Right lobe of liver (tissue), 6 donors: ENCODE measurements around the gene LCLAT1. TPM values are rescaled to one million over a fixed set of nuclear protein-coding genes. Genes with fewer than 3 reads are reported as not detected.

Experiments used
- ATAC-seq, 4 donors: fragments of 200-7000 bp; cut with Tn5 transposase; one replicate each; pipeline ENCODE4 v1.9.1; 2020; ENCODE audit warnings: mild to moderate bottlenecking in 4 of 4, moderate library complexity in 4 of 4
- DNase-seq, 3 donors: peaks; one replicate each; pipeline ENCODE4 v3.0.0-alpha.2; 2020
- H3K27ac ChIP-seq, 3 donors: fragments of 200-600 bp; one replicate each; pipeline ENCODE4 v1.8.0; 2022
- H3K27me3 ChIP-seq, 2 donors: fragments of 200-600 bp; one replicate each; pipeline ENCODE4 v1.8.0; 2022
- H3K36me3 ChIP-seq, 4 donors: fragments of 200-600 bp; sonication (generic) in 1 of 4; one replicate each; pipeline versions ENCODE4 v1.5.1 to v1.8.0; 2017 to 2022; ENCODE audit warnings: control low read depth in 1 of 4
- H3K4me1 ChIP-seq, 4 donors: fragments of 200-600 bp; sonication (generic) in 1 of 4; one replicate each; pipeline versions ENCODE4 v1.5.1 to v1.8.0; 2017 to 2022; ENCODE audit warnings: control low read depth in 1 of 4
- H3K4me3 ChIP-seq, 3 donors: fragments of 200-600 bp; one replicate each; pipeline ENCODE4 v1.8.0; 2022
- H3K9me3 ChIP-seq, 4 donors: fragments of 200-600 bp; sonication (generic) in 1 of 4; one replicate each; pipeline versions ENCODE4 v1.5.1 to v1.8.0; 2017 to 2022; ENCODE audit warnings: control low read depth in 1 of 4
- POLR2A ChIP-seq: fragments of 450-650 bp; IDR thresholded peaks from one replicate; pipeline ENCODE4 v1.6.1; 2017; ENCODE audit warnings: antibody characterized with exemption, mild to moderate bottlenecking
- WGBS: methylation state at CpG from one replicate; pipeline ENCODE4 v1.1.6; 2018; ENCODE audit warnings: low coverage, low lambda C conversion rate; ENCODE audit not compliant: insufficient coverage; ENCODE audit errors: missing lambda C conversion rate; 5-methylcytosine and 5-hydroxymethylcytosine counted together
- intact Hi-C, 2 donors: fragments of 100-400 bp; cut with DNase I; formaldehyde crosslinking; loops; one replicate each; pipeline versions ENCODE4 v1.11.2 to v1.14.1; 2022
- total RNA-seq, 6 experiments: library from RNA; depleted of rRNA in 2 of 6; stranded (reverse); fragments of >200 nt in 2 of 6; fragmentation: NEBNext Ultra II Directional in 3 of 6; extraction: Animal tissue kit (Norgen Biotek cat#: 25700) in 3 of 6; gene quantifications; one replicate each; pipeline versions ENCODE4 v1.1.0 to v1.2.4, GENCODE V29; 2016 to 2023
- TF ChIP-seq, protein P1 (sequence below), 4 donors: fragments of 200-600 bp in 3 of 4; fragments of 450-650 bp in 1 of 4; IDR thresholded peaks; one replicate each; pipeline versions ENCODE4 v1.5.1 to v1.8.0; 2016 to 2022; ENCODE audit warnings: antibody characterized with exemption in 4 of 4, mild to moderate bottlenecking in 2 of 4
- donor health status: DM: no; HTN: yes; CAD: no.
- donor health status: DM: no; HTN: no; CAD: no.
- donor health status: DM: no; HTN: no; CAD: no.
- donor health status: DM: no; HTN: yes; CAD: no.
- donor health status: DM: no; HTN: yes; CAD: no.

Gene LCLAT1
- total RNA-seq, 6 experiments from 2014 or later = 11.1 to 14.0 (median 12.0) TPM

DNA sequence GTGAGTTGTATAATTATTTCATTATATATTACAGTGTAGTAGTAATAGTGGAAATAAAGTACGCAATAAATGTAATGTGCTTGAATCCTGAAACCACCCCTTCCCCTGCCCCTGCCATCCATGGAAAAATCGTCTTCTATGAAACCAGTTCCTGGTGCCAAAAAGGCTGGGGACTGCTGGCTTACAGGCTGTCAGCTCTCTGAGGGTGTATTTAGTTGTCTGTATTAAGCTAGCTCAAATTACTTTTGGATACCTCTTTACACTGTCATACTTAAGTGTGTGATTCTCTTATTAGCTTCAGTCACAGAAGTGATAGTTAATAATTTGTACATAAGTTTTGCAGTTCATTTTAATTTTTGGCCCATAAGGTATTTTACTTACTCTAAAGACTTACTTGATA is 29.6 kb downstream of the LCLAT1 start:
- H3K4me1 ChIP-seq = no peaks in the 10 kb centered on the region
- TF ChIP-seq, protein P1, sequence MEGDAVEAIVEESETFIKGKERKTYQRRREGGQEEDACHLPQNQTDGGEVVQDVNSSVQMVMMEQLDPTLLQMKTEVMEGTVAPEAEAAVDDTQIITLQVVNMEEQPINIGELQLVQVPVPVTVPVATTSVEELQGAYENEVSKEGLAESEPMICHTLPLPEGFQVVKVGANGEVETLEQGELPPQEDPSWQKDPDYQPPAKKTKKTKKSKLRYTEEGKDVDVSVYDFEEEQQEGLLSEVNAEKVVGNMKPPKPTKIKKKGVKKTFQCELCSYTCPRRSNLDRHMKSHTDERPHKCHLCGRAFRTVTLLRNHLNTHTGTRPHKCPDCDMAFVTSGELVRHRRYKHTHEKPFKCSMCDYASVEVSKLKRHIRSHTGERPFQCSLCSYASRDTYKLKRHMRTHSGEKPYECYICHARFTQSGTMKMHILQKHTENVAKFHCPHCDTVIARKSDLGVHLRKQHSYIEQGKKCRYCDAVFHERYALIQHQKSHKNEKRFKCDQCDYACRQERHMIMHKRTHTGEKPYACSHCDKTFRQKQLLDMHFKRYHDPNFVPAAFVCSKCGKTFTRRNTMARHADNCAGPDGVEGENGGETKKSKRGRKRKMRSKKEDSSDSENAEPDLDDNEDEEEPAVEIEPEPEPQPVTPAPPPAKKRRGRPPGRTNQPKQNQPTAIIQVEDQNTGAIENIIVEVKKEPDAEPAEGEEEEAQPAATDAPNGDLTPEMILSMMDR (IDR thresholded peaks at IDR 0.05) = no peak
- TF ChIP-seq POLR2A = no peak
- intact Hi-C loops = no loop called here
- WGBS = 75% methylated on average over 2 of the region's 2 CpGs
- H3K27ac ChIP-seq = no peak overlapping the region
- no peak for ATAC-seq
- H3K27me3 ChIP-seq = no peaks in the 10 kb centered on the region
- H3K36me3 ChIP-seq = no peaks in the 10 kb centered on the region
- H3K4me3 ChIP-seq = no peak overlapping the region
- no peaks in the 10 kb centered on the region for H3K9me3 ChIP-seq
- no peak for DNase-seq

DNA sequence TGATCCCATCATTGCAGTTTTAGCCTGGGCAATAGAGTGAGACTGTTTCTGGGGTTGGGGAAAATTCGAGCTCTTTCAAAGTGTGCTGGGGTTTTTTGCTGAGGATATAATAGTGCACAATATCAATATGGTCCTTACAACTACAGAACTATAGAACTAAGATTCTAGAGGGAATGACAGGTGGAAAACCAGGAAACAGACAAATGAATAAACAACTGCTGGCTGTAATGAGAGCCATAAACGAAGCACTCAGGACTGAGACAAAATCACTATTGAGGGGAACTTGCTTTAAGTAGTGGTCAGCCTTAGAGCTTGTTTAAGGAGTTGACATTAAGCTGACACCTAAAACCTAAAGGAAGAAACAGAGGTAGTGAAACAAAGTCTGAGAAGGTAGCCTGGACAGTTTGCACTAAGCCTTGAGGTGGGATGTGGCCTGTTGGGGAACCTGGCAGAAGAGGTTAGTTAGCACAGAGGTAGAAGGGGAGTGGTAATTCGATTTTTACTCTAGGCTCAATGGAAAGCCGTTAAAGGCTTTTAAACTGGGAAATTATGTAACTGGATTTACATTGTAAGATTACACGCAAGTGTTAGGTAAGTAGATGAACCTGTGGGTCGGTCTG is 33.8 kb downstream of the LCLAT1 start:
- no peaks in the 10 kb centered on the region for H3K4me1 ChIP-seq
- H3K9me3 ChIP-seq = no peaks in the 10 kb centered on the region
- ATAC-seq (no peak), DNase-seq (no peak)
- H3K27ac ChIP-seq = no peak overlapping the region
- no peaks in the 10 kb centered on the region for H3K27me3 ChIP-seq
- no peak for TF ChIP-seq POLR2A
- TF ChIP-seq, protein P1 (IDR thresholded peaks at IDR 0.05) = no peak
- intact Hi-C loops = no loop called here
- WGBS = 78% methylated on average over 6 of the region's 6 CpGs
- no peak overlapping the region for H3K4me3 ChIP-seq
- no peaks in the 10 kb centered on the region for H3K36me3 ChIP-seq

DNA sequence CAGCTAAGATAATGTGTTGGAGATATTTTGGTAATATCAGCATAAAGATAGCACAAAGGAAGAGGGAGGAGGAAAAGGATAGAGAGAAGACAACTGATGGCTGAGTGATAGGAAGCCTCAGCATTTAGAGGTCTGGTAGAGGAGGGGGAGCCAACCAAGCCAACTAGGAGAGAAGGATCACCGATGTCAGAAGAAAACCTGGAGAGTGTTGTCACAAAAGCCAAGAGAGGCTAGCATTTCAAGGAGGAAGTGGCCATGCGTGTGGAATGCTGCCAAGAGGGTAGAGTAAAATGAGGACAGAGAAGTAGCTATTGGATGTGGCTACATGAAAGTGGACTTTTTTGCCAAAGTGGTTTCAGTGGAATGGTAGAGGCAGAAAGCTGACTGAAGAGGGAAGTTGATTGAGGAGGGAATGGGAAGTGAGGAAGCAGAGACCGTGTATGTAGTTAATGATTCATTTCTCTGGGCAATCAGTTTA is 34.3 kb downstream of the LCLAT1 start:
- no peaks in the 10 kb centered on the region for H3K27me3 ChIP-seq
- H3K4me1 ChIP-seq = no peaks in the 10 kb centered on the region
- no peak for TF ChIP-seq POLR2A
- TF ChIP-seq, protein P1 (IDR thresholded peaks at IDR 0.05) = no peak
- H3K27ac ChIP-seq = no peak overlapping the region
- ATAC-seq (peak; percentile 30 to 63 (median 48)), DNase-seq (peak in 1 of 3 donors; percentile 27)
- H3K4me3 ChIP-seq = no peak overlapping the region
- intact Hi-C loops = no loop called here
- no peaks in the 10 kb centered on the region for H3K36me3 ChIP-seq
- 72% methylated on average over 3 of the region's 3 CpGs for WGBS
- no peaks in the 10 kb centered on the region for H3K9me3 ChIP-seq

DNA sequence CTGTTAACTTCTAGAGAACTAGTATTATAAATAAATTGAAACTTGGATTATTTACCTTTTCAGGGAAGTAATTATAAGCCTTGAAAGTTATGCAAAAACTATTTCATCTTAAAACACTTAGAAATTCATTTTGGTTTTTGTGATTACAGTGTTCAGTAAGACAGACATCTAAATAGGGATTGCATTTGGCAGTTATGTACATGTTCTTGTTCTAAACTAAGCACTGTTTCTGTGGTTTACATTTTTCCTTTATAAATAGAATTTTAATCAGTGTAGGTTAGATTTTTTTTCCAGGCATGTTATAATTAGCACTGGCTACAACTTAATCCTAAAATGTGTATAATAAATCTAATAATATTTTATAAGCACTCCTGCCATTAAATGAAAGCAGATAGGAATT is 35.0 kb downstream of the LCLAT1 start:
- no peaks in the 10 kb centered on the region for H3K4me1 ChIP-seq
- no peak for ATAC-seq
- TF ChIP-seq, protein P1 (IDR thresholded peaks at IDR 0.05) = no peak
- no peak for TF ChIP-seq POLR2A
- no peak overlapping the region for H3K4me3 ChIP-seq
- no peak for DNase-seq
- no peak overlapping the region for H3K27ac ChIP-seq
- intact Hi-C loops = no loop called here
- no peaks in the 10 kb centered on the region for H3K9me3 ChIP-seq
- no peaks in the 10 kb centered on the region for H3K36me3 ChIP-seq
- H3K27me3 ChIP-seq = no peaks in the 10 kb centered on the region

DNA sequence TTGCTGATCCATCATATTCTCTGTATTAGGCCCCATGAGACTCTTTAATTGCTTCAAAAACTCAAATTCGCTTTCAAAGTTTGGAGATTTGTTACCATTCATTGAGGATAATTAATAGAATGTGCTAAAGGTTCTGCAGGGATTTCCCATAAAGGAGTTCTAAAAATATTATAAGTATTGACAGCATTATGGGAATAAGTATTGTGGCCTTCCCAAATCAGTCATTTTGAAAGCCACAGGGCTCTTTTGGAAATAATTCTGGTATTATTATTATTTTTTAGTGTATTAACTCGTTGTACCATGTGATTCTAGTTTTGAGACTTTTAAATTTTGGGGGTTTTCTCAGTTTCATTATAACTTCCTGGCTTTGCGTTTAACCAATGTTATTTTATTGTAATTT is 37.1 kb downstream of the LCLAT1 start:
- ATAC-seq = no peak
- Histone ChIP-seq H3K36me3 (no peaks in the 10 kb centered on the region), H3K4me3 (no peak overlapping the region), H3K4me1 (no peaks in the 10 kb centered on the region), H3K9me3 (no peaks in the 10 kb centered on the region), H3K27me3 (no peaks in the 10 kb centered on the region), H3K27ac (no peak overlapping the region)
- TF ChIP-seq, protein P1 (IDR thresholded peaks at IDR 0.05) = no peak
- no peak for TF ChIP-seq POLR2A
- DNase-seq = no peak
- 81% methylated on average over 3 of the region's 3 CpGs for WGBS
- intact Hi-C loops = no loop called here
